Tibial nerve (tissue), 4 donors: ENCODE measurements around the gene TSHZ1.

Source experiments
- CTCF ChIP-seq, 5 experiments: fragments of 200-600 bp in 3 of 5; fragments of 450-650 bp in 2 of 5; sonication (generic) in 3 of 5; IDR thresholded peaks; one replicate each; pipeline ENCODE4 v1.5.1; 2016 to 2019; ENCODE audit warnings: antibody characterized with exemption in 5 of 5, mild to moderate bottlenecking in 3 of 5, moderate library complexity in 2 of 5
- EP300 ChIP-seq, 2 donors: sonication (generic); formaldehyde crosslinking; IDR thresholded peaks; one replicate each; pipeline ENCODE4 v1.6.1; 2017; ENCODE audit warnings: antibody characterized with exemption in 2 of 2, mild to moderate bottlenecking in 1 of 2
- POLR2A ChIP-seq, 2 donors: fragments of 450-650 bp; IDR thresholded peaks; one replicate each; pipeline ENCODE4 v1.6.1; 2017; ENCODE audit warnings: antibody characterized with exemption in 2 of 2, mild to moderate bottlenecking in 2 of 2, moderate library complexity in 2 of 2

- TF ChIP-seq CTCF (IDR thresholded peaks at IDR 0.05) (no peak), EP300 (IDR thresholded peaks at IDR 0.05) (no peak), POLR2A (IDR thresholded peaks at IDR 0.05) (no peak)
Measured at GRCh38 chr18:75277610-75277928, 67.0 kb downstream of the TSHZ1 start.
